Psoas muscle (tissue), 8 donors: ENCODE data around the gene HES7. TPM values are rescaled to one million over a fixed set of nuclear protein-coding genes. Genes with fewer than 3 reads are reported as not detected.

Experiments used
- ATAC-seq, 4 donors: fragments of 200-7000 bp; cut with Tn5 transposase; one replicate each; pipeline ENCODE4 v1.9.1; 2020; ENCODE audit warnings: moderate library complexity in 3 of 4, mild to moderate bottlenecking in 2 of 4
- DNase-seq, 2 donors: peaks; one replicate each; pipeline ENCODE4 v3.0.0-alpha.2; 2020
- H3K27ac ChIP-seq: fragments of 200-600 bp; one replicate; pipeline ENCODE4 v1.8.0; 2022
- H3K27me3 ChIP-seq, 3 donors: fragments of 200-600 bp in 1 of 3; one replicate each; pipeline versions ENCODE4 v1.6.1 to v1.8.0; 2013 to 2022; ENCODE audit warnings: low read length in 2 of 3, mild to moderate bottlenecking in 2 of 3, moderate library complexity in 1 of 3; ENCODE audit not compliant: insufficient read depth in 3 of 3
- H3K36me3 ChIP-seq, 2 donors: fragments of 200-600 bp in 1 of 2; one replicate each; pipeline versions ENCODE4 v1.6.1 to v1.8.0; 2013 to 2022; ENCODE audit warnings: low read depth in 1 of 2, mild to moderate bottlenecking in 1 of 2, moderate library complexity in 1 of 2; ENCODE audit not compliant: insufficient read depth in 1 of 2
- H3K4me1 ChIP-seq: fragments of 200-600 bp; one replicate; pipeline ENCODE4 v1.8.0; 2022
- H3K4me3 ChIP-seq: fragments of 200-600 bp; one replicate; pipeline ENCODE4 v1.8.0; 2022; ENCODE audit warnings: mild to moderate bottlenecking
- H3K9me3 ChIP-seq: fragments of 200-600 bp; one replicate; pipeline ENCODE4 v1.8.0; 2022
- WGBS, 3 donors: extraction: QIAGEN DNeasy Blood & Tissue Kit; methylation state at CpG; one replicate each; pipeline versions ENCODE4 v1.1.6 to v1.1.7; 2013; 5-methylcytosine and 5-hydroxymethylcytosine counted together
- intact Hi-C, 2 donors: fragments of 100-400 bp; cut with DNase I; formaldehyde crosslinking; loops; one replicate each; pipeline versions ENCODE4 v1.11.0 to v1.14.2; 2022
- polyA plus RNA-seq, 3 donors: library from polyadenylated mRNA; stranded (reverse); fragments of 200-250 nt; gene quantifications; one replicate each; pipeline ENCODE4 v1.2.3, GENCODE V29; 2013
- total RNA-seq, 4 donors: library from RNA; stranded (reverse); fragmentation: NEBNext Ultra II Directional in 2 of 4; extraction: Animal tissue kit (Norgen Biotek cat#: 25700) in 2 of 4; gene quantifications; one replicate each; pipeline versions ENCODE4 v1.2.1 to v1.2.4, GENCODE V29; 2021 to 2023
- TF ChIP-seq, protein P1 (sequence below): fragments of 200-600 bp; IDR thresholded peaks from one replicate; pipeline ENCODE4 v1.8.0; 2022; ENCODE audit warnings: antibody characterized with exemption
- donor health status: healthy with polysubstance abuse.
- donor health status: DM: no; HTN: no; CAD: no; lungs with moderate emphysema.
- donor health status: Bipolar disorder and iron deficiency.
- donor health status: healthy.
- donor health status: DM: yes; HTN: yes; CAD: no.
- donor health status: DM: no; HTN: no; CAD: no.
- donor health status: DM: no; HTN: no; CAD: no.
- donor health status: DM: yes; HTN: yes; CAD: no.

The HES7 gene
- total and polyA plus RNA-seq, 7 donors, result 0.10 to 0.30 TPM; not detected in 5

- H3K9me3 ChIP-seq, result no peaks in the 10 kb centered on the region
- TF ChIP-seq, protein P1, sequence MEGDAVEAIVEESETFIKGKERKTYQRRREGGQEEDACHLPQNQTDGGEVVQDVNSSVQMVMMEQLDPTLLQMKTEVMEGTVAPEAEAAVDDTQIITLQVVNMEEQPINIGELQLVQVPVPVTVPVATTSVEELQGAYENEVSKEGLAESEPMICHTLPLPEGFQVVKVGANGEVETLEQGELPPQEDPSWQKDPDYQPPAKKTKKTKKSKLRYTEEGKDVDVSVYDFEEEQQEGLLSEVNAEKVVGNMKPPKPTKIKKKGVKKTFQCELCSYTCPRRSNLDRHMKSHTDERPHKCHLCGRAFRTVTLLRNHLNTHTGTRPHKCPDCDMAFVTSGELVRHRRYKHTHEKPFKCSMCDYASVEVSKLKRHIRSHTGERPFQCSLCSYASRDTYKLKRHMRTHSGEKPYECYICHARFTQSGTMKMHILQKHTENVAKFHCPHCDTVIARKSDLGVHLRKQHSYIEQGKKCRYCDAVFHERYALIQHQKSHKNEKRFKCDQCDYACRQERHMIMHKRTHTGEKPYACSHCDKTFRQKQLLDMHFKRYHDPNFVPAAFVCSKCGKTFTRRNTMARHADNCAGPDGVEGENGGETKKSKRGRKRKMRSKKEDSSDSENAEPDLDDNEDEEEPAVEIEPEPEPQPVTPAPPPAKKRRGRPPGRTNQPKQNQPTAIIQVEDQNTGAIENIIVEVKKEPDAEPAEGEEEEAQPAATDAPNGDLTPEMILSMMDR, result no peak
- ATAC-seq, result no peak
- H3K4me1 ChIP-seq, result peaks cover 19% of the 10 kb centered on the region
- intact Hi-C loops, result no loop called here
- no peak for DNase-seq
- no peak overlapping the region for H3K4me3 ChIP-seq
- peaks cover 0 to 76% (median 26%) of the 10 kb centered on the region in 3 donors for H3K27me3 ChIP-seq
- no peak overlapping the region for H3K27ac ChIP-seq
- no peaks in the 10 kb centered on the region for H3K36me3 ChIP-seq
- WGBS, 3 donors, result 81 to 87% (median 82%) methylated on average over 13 of the region's 13 CpGs
These were observed 47.2 kb downstream of the HES7 start for GRCh38 chr17:8076502-8077266.

GRCh38 chr17:8075574-8076342, 48.1 kb downstream of the HES7 start:
- H3K27ac ChIP-seq, result no peak overlapping the region
- DNase-seq, result no peak
- no peak for ATAC-seq
- 90 to 92% (median 91%) methylated on average over 14 of the region's 14 CpGs for whole genome bisulfite sequencing, 3 donors
- TF ChIP-seq, protein P1, result no peak
- peaks cover 19% of the 10 kb centered on the region for H3K4me1 ChIP-seq
- no peaks in the 10 kb centered on the region for H3K9me3 ChIP-seq
- H3K4me3 ChIP-seq, result no peak overlapping the region
- H3K36me3 ChIP-seq, result no peaks in the 10 kb centered on the region
- peaks cover 0 to 85% (median 27%) of the 10 kb centered on the region in 3 donors for H3K27me3 ChIP-seq
- intact Hi-C loops, result no loop called here

DNA sequence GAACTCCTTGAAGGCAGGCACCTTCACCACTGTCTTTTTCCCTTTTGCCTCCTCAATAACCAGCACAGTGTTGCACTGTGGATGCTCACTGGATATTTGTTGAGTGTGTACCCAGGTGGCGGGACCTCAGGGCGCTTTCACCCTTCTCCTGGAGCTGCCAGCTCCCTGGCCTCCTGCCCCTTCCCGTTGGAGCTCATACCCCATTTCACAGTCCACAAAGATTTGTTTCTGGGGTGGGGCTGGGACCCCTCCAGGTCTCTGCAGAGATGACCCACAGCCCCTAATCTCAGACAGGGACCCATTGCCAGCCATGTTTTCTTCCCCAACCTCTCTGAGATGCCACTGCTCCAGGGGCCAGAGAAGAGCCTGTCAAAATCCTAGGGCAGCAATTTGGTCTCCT, 48.8 kb downstream of the HES7 start:
- no peaks in the 10 kb centered on the region for H3K9me3 ChIP-seq
- no peak overlapping the region for H3K4me3 ChIP-seq
- ATAC-seq (no peak), DNase-seq (no peak)
- TF ChIP-seq, protein P1, result no peak
- no peaks in the 10 kb centered on the region for H3K36me3 ChIP-seq
- 82 to 83% (median 82%) methylated on average over 3 of the region's 3 CpGs for WGBS, 3 donors
- H3K4me1 ChIP-seq, result peaks cover 17% of the 10 kb centered on the region
- intact Hi-C loops, result no loop called here
- H3K27ac ChIP-seq, result no peak overlapping the region
- H3K27me3 ChIP-seq, result peaks cover 0 to 86% (median 27%) of the 10 kb centered on the region in 3 donors

DNA sequence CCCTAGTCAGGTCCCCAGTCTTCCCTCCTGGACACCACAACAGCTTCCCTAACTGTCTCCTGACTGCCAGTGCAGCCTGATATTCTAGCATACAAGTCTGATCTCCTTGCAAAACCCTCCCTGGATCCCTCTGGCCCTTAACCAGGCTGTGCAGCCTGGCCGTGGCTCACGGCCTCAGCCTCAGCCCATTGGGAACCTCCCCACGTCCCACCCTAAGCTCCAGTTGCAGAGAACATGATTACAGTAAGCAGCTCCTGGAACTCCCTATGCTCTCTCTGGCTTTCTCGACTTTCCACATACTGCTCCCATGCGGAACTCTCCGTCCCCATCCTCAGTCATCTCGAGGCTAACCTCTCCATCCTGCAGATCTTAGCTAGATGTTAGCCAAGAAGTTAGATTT, 49.4 kb downstream of the HES7 start:
- no peak overlapping the region for H3K27ac ChIP-seq
- intact Hi-C loops, result no loop called here
- H3K36me3 ChIP-seq, result no peaks in the 10 kb centered on the region
- ATAC-seq, result no peak
- H3K9me3 ChIP-seq, result no peaks in the 10 kb centered on the region
- peaks cover 0 to 85% (median 27%) of the 10 kb centered on the region in 3 donors for H3K27me3 ChIP-seq
- 33 to 36% (median 35%) methylated on average over 7 of the region's 7 CpGs for WGBS, 3 donors
- H3K4me1 ChIP-seq, result peaks cover 15% of the 10 kb centered on the region
- DNase-seq, result no peak
- no peak overlapping the region for H3K4me3 ChIP-seq
- TF ChIP-seq, protein P1, result no peak
